Endothelial cell of umbilical vein (primary cell): ENCODE measurements around the gene EVA1A. TPM values are rescaled to one million over a fixed set of nuclear protein-coding genes. Genes with fewer than 3 reads are reported as not detected.
A peak's percentile ranks its signal among the peaks of the same experiment; 100 is the strongest.

Experiments
- BruUV-seq: library from RNA; stranded (reverse); fragments of 400-500 nt; replicated peaks from 2 replicates; lab custom pipeline; 2021; lab: Mats Ljungman, UMichigan
- CTCF ChIA-PET: fragments of 300-600, 350-600 bp; sonication (Branson Sonifier 250); formaldehyde crosslinking; loops from one replicate; lab custom pipeline; 2021; ENCODE audit warnings: antibody characterized with exemption, inconsistent platforms; lab: Charles Lee
- POLR2A ChIA-PET: fragments of 300-600, 350-600 bp; sonication (Branson Sonifier 250); formaldehyde crosslinking; loops from one replicate; lab custom pipeline; 2021; ENCODE audit warnings: antibody characterized with exemption, inconsistent platforms; lab: Charles Lee
- DNase-seq: peaks from one replicate; pipeline ENCODE4 v3.0.0-alpha.2; 2011; ENCODE audit warnings: low read depth, low spot score
- FAIRE-seq: peaks from 2 replicates; lab custom pipeline; 2011; peaks lifted over from hg19 to GRCh38; lab: Jason Lieb, UNC
- H2AFZ ChIP-seq: 2 replicates; pipeline ENCODE4 v1.6.0; 2012; ENCODE audit warnings: low read depth, low read length, control low read depth, inconsistent platforms
- H3K27ac ChIP-seq: 2 replicates; pipeline ENCODE4 v1.5.1; 2011; ENCODE audit warnings: low read depth, mild to moderate bottlenecking, control low read depth, low read length, moderate library complexity; ENCODE audit not compliant: insufficient read depth
- H3K27me3 ChIP-seq, 2 experiments: 2 replicates each; pipeline versions ENCODE4 v1.6.0 to v1.6.1; 2011; ENCODE audit warnings: low read length in 2 of 2, mixed read lengths in 1 of 2; ENCODE audit not compliant: control insufficient read depth in 2 of 2, insufficient read depth in 2 of 2
- H3K36me3 ChIP-seq, 2 experiments: 2 replicates in 1 of 2; 3 replicates in 1 of 2; pipeline ENCODE4 v1.5.1; 2011; ENCODE audit warnings: low read length in 2 of 2, mild to moderate bottlenecking in 1 of 2, moderate library complexity in 1 of 2; ENCODE audit not compliant: control insufficient read depth in 2 of 2, insufficient read depth in 2 of 2; ENCODE audit errors: extremely low read depth in 1 of 2
- H3K4me1 ChIP-seq: 3 replicates; pipeline ENCODE4 v1.5.1; 2011; ENCODE audit warnings: mild to moderate bottlenecking, low read length; ENCODE audit not compliant: control insufficient read depth, insufficient read depth; ENCODE audit errors: extremely low read depth
- H3K4me2 ChIP-seq: 2 replicates; pipeline ENCODE4 v1.6.1; 2011; ENCODE audit warnings: low read length, control low read depth, mixed read lengths; ENCODE audit not compliant: insufficient read depth
- H3K4me3 ChIP-seq, 3 experiments: fragments of 200-600 bp in 1 of 3; sonication (generic), shearing (Covaris generic) in 1 of 3; replicated peaks in 1 of 3; 2 replicates each; pipeline ENCODE4 v1.5.1; 2011 to 2016; ENCODE audit warnings: control low read depth in 3 of 3, low read length in 3 of 3, mild to moderate bottlenecking in 2 of 3, inconsistent platforms in 1 of 3, low read depth in 1 of 3, moderate library complexity in 1 of 3; ENCODE audit not compliant: insufficient read depth in 1 of 3
- H3K79me2 ChIP-seq: 2 replicates; pipeline ENCODE4 v1.6.0; 2012; ENCODE audit warnings: low read length, inconsistent platforms; ENCODE audit not compliant: control insufficient read depth, insufficient read depth
- H3K9ac ChIP-seq: replicated peaks from 2 replicates; pipeline ENCODE3; 2011; ENCODE audit warnings: low read length, control low read depth; ENCODE audit not compliant: insufficient read depth; ENCODE audit errors: extremely low read depth
- H3K9me1 ChIP-seq: replicated peaks from 3 replicates; pipeline ENCODE4 v1.6.0; 2011; ENCODE audit warnings: mild to moderate bottlenecking, low read length; ENCODE audit not compliant: control insufficient read depth, insufficient read depth; ENCODE audit errors: extremely low read depth
- H3K9me3 ChIP-seq: replicated peaks from 2 replicates; pipeline ENCODE4 v1.5.1; 2012; ENCODE audit warnings: low read length, inconsistent platforms; ENCODE audit not compliant: control insufficient read depth, insufficient read depth
- H4K20me1 ChIP-seq: replicated peaks from 2 replicates; pipeline ENCODE3; 2011; ENCODE audit warnings: mild to moderate bottlenecking, low read length; ENCODE audit not compliant: control insufficient read depth, insufficient read depth; ENCODE audit errors: extremely low read depth
- EZH2 ChIP-seq: IDR thresholded peaks from 2 replicates; pipeline ENCODE4 v1.6.1; 2012; ENCODE audit warnings: borderline replicate concordance, low read depth, mild to moderate bottlenecking, moderate library complexity, low read length, inconsistent platforms; ENCODE audit not compliant: severe bottlenecking
- FOS ChIP-seq: IDR thresholded peaks from 2 replicates; pipeline ENCODE4 v1.6.1; 2011; ENCODE audit warnings: mild to moderate bottlenecking, low read length, moderate library complexity, borderline replicate concordance; ENCODE audit not compliant: insufficient read depth
- GATA2 ChIP-seq: IDR thresholded peaks from 2 replicates; pipeline ENCODE4 v1.7.0; 2011; ENCODE audit warnings: low read depth, mild to moderate bottlenecking, moderate library complexity, mixed read lengths, low read length; ENCODE audit not compliant: insufficient read length, insufficient read depth
- JUN ChIP-seq: IDR thresholded peaks from 2 replicates; pipeline ENCODE4 v1.6.1; 2011; ENCODE audit warnings: borderline replicate concordance, low read depth; ENCODE audit not compliant: insufficient read length, insufficient read depth
- MAX ChIP-seq: IDR thresholded peaks from 2 replicates; pipeline ENCODE4 v1.6.1; 2011; ENCODE audit not compliant: insufficient read depth, insufficient read length
- MYC ChIP-seq: IDR thresholded peaks from one replicate; pipeline ENCODE4 v1.6.1; 2011; ENCODE audit warnings: mild to moderate bottlenecking, low read depth, low read length
- POLR2A ChIP-seq: IDR thresholded peaks from 2 replicates; pipeline ENCODE4 v1.6.1; 2012; ENCODE audit warnings: low read depth, mild to moderate bottlenecking, control low read depth, low read length
- POLR2AphosphoS5 ChIP-seq: IDR thresholded peaks from 2 replicates; pipeline ENCODE4 v1.6.1; 2012; ENCODE audit warnings: low read depth, mild to moderate bottlenecking, control low read depth, low read length, moderate library complexity; ENCODE audit not compliant: insufficient read depth
- dilution Hi-C: fragments of 300-500 bp; cut with MboI; formaldehyde crosslinking; loops from one replicate; pipeline ENCODE4 v1.15.0; 2019; ENCODE audit warnings: low sequenced_read_pairs; ENCODE audit not compliant: extremely low pct_ligation_motif_present
- intact Hi-C: fragments of 100-400 bp; cut with micrococcal nuclease; formaldehyde crosslinking; loops from one replicate; pipeline ENCODE4 v1.10.0; 2022
- polyA plus RNA-seq, 4 experiments: library from polyadenylated mRNA; depleted of rRNA in 3 of 4; stranded (reverse) in 3 of 4; unstranded in 1 of 4; fragments of >200 nt; gene quantifications; 2 replicates each; pipeline versions ENCODE4 v1.2.1 to v1.2.3, GENCODE V29; 2011 to 2012; ENCODE audit warnings: missing spikeins in 1 of 4
- total RNA-seq: library from RNA; stranded (reverse); gene quantifications from 2 replicates; pipeline ENCODE4 v1.2.3, GENCODE V29; 2021

Gene EVA1A
- total and polyA plus RNA-seq, 2 donors (not counting 3 experiments of a cell fraction or from before 2014, with no cell fraction given): 52.6 to 66.5 TPM

- peaks cover 4% of the 10 kb centered on the region for H4K20me1 ChIP-seq
- H3K4me3 ChIP-seq: no peak overlapping the region
- intact Hi-C loops: no loop called here
- H3K9ac ChIP-seq: no peak overlapping the region
- ChIA-PET CTCF (interaction anchor here (0.9 kb wide), 3 partner anchors 22 to 83 kb away, joined by 3 to 4 read pairs (median 3); no protein-coding TSS in a partner anchor), POLR2A (no interaction called here)
- H3K27me3 ChIP-seq: no peaks in the 10 kb centered on the region
- dilution Hi-C loops: no loop called here
- no peak overlapping the region for H3K4me2 ChIP-seq
- H3K36me3 ChIP-seq: peaks cover 0 to 2% of the 10 kb centered on the region in 2 experiments
- peak; percentile 27 for TF ChIP-seq FOS
- TF ChIP-seq GATA2: no peak
- TF ChIP-seq JUN: no peak
- peaks cover 7% of the 10 kb centered on the region for H3K4me1 ChIP-seq
- FAIRE-seq (no peak), DNase-seq (no peak)
- H3K9me1 ChIP-seq: no peaks in the 10 kb centered on the region
- H3K79me2 ChIP-seq: peaks cover 37% of the 10 kb centered on the region
- H2AFZ ChIP-seq: no peak overlapping the region
- no peaks in the 10 kb centered on the region for H3K9me3 ChIP-seq
- BruUV-seq: no TSS peak
- no peak overlapping the region for H3K27ac ChIP-seq
Measured at GRCh38 chr2:75525434-75526310, 35.1 kb downstream of the EVA1A start.

- dilution Hi-C loops: no loop called here
- Histone ChIP-seq H3K27me3 (no peaks in the 10 kb centered on the region), H3K4me2 (no peak overlapping the region), H4K20me1 (peaks cover 4% of the 10 kb centered on the region), H3K9me3 (no peaks in the 10 kb centered on the region), H3K4me1 (peaks cover 7% of the 10 kb centered on the region), H3K9ac (no peak overlapping the region), H3K36me3 (peaks cover 0 to 2% of the 10 kb centered on the region in 2 experiments), H3K4me3 (no peak overlapping the region), H3K79me2 (peaks cover 27% of the 10 kb centered on the region), H2AFZ (no peak overlapping the region), H3K27ac (no peak overlapping the region), H3K9me1 (no peaks in the 10 kb centered on the region)
- ChIA-PET CTCF (interaction anchor here (1.1 to 2.0 kb wide), 4 partner anchors 21 to 116 kb away, joined by 3 to 7 read pairs (median 5); no protein-coding TSS in a partner anchor), POLR2A (no interaction called here)
- TF ChIP-seq GATA2: no peak
- TF ChIP-seq MYC: no peak
- TF ChIP-seq POLR2AphosphoS5: no peak
- TF ChIP-seq EZH2: no peak
- no peak for TF ChIP-seq POLR2A
- TF ChIP-seq MAX: no peak
- FAIRE-seq (no peak), DNase-seq (no peak)
- BruUV-seq: no TSS peak
- intact Hi-C loops: no loop called here
Measured at GRCh38 chr2:75524276-75524911, 36.3 kb downstream of the EVA1A start.
